NK-92 treated with Interleukin-12 subunit alpha and Interleukin-12 subunit beta, amount 100 ng/mL, for 24 hours (cell line): Measurements from ENCODE around the gene TMEM259.

Experiments used
- DNase-seq: peaks from one replicate; lab custom pipeline; 2025; lab: John Stamatoyannopoulos, UW

TMEM259 gene

DNA sequence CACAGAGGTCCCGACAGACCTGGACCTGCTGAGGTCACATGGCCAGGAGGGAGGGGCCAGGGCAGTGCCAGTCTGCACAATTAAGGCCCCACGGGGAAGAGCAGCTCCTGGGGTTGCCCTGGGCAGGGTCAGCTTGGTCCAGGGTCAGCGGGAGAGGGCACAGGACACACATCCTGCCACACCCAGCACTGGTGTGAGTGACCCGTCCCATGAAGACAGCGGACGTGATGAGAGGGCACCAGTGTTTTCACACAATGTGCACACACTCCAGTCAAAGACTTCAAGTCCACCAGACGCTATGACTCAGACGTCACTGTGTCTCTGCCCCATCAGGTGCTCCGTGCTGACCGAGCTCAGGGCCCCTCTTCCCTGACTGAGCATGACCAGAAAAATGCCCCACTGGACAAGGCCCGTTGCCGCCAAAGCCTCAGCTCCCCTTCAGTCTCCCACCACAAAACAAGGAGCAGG is 4.2 kb downstream of the TMEM259 start:
- no peak for DNase-seq

DNA sequence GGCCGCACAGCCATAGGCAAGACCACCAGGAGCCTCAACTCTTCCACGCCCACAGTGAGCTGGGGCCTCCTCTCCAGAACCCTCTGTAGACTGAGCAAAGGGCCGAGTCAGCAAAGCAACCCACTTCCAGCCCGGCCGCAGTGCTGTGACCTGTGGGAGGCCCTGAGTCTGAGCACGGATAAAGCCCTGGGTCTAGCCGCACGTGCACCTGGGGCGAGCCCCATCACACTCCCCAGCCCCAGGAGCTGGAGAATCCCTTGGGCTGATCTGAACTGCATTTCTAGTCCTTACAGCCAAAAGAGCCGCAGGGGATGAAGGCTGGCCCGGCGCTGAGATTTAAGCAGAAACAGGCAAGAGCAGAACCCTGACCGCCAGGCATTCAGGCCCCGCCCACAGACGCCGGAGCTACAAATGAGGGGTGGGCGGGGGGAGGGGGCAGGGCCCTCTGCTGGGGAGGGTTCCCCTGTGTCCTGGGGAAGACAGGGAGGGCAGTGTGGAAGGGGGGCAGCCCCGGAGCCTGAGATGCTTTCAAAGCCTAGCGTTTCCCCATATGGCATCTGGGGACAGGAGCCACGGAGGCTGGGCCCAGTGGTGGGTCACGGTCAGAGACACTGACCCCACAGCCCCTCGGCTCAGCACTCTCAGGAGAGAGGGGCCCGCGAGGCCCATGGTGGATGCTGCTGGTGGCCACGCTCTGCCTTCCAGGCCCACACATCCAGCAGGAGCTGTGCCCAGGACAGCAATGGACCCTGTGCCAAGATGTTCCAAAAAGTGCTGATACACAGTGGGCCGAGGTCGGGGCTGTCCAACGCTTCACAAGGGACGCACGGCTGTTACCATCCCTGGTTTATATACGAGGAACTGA is 4.9 kb downstream of the TMEM259 start:
- no peak for DNase-seq

DNA sequence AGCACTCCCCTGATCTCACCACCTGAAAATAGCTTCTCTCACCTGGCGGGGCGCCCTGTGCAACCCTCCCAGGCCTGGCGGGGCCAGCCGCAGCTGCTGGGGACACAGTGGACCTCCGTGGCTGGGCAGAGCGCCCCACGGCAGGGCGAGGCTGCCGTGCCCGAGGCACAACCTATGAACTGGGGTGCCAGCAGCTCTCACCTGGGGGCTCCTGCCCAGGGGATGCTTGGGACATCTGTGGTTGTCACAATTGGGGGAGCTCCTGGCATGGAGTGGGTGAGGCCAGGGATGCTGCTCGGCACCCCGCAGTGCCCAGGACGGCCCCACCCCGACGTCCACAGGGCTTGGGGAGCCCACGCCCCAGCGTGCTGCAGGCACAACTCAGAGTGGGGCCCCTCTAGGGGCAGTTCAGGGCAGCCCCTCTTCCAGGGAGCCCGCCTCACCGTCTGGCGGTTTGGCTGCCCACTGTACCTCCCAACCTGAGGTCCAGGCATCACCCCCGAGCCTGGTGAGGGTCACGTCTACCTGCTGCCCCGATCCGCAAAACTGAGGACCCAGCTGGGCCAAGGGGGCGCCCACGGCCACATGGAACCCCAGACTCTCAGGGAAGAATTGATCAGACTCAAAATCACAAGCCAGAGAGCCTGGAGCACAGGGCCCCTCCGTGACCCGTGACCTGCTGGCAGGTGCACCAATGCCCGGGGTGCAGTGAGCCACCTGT is 5.7 kb downstream of the TMEM259 start:
- no peak for DNase-seq

DNA sequence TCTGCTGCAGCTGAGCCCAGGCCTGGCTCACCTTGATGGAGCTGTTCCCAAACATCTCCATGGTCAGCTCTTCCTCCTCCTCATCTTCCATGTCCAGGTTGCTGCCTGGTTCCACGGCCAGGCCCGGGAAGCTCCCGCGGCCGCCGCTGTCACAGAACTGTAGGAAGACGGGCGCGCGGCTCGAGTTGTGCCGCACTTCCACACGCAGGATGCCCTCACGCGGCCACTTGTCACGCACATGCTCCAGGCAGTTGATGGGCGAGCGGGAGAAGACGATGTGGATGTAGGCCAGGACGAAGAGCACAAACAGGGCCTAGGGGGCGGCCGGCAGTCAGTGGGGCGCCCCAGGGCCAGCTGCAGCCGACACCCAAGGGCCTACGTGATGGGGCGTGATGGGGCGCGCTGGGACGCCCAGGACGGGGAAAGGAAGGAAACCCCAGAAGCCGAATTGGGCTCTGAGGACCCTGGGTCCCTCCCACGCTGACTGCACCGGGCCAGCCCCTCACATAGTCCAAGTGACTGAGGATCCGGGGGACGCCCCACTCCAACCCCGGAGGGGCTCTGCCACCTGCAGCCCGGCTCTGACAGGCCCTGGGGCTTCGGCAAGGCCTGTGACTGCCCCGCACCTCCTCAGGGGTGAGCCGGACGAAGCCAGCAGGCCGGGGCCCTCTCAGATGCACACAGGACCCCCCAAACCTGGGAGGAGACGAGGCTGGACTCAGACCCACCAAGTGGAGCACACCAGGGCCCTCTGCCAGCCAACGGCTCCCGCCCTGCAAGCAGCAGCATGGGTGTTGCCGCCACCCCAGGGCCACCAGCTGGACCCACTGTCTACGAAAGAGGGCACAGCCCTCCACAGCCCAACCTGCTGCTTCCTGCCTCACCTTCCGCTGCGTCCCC is 6.5 kb downstream of the TMEM259 start:
- DNase-seq, result no peak

DNA sequence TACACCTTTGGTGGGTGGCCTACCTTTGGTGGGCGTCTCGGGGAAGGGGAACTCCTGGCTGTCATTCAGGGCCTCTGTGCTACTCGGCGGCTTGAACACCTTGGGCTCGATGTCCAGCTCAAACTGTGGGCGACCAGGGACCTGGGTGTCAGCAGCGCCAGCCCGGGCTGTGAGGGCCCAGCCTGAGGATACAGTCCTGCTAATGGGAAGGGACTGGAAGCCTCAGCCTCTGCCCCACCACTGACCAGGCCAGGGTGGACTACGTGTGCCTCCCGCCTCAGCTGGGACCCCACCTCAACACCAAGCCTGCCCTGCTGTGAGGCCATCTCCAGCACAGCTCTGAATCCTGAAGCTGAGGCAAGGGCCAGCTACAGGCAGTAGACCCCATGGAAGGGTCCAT is 7.7 kb downstream of the TMEM259 start:
- no peak for DNase-seq

DNA sequence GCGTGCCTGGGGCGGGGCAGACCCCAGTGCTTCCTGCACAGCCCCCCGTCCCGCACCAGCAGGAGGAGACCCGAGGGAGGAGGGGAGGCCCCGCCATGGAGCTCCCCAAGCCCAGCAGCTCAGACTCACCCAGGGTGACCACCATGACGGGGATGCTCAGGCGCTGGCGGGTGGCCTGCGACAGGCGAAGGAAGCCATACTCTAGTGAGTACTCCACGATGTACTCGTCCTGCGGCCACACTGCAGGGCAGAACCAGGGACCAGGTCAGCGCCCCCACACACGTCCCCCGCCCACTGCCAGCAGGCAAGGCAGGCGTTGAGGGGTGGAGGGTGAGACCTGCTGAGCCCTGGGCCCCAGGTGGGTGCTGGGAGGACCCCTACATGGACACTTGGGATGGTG is 8.6 kb downstream of the TMEM259 start:
- DNase-seq, result no peak

DNA sequence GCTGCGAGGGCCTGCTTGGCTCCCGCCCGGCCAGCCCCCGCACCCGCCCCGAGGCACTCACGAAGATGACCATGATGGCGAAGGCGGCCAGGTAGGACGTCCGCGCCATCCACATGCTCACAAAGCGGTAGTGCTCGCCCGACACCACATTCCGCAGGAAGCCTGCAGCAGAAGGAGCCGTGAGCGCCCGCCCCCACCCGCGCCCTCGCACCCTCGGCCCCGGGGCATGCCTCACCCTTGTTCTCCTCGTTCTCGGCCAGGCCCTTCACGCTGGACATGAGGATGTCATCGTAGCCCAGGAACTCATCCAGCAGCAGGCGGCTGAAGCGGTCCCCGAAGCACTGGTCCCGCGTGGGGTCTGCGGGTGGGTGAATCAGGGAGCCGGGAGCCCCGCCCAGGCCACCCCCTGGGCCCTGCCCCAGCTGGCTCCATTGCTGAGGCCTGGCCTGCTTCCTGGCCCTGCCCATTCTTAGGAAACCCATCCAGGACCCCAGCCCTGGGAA is 9.0 kb downstream of the TMEM259 start:
- DNase-seq, result no peak

DNA sequence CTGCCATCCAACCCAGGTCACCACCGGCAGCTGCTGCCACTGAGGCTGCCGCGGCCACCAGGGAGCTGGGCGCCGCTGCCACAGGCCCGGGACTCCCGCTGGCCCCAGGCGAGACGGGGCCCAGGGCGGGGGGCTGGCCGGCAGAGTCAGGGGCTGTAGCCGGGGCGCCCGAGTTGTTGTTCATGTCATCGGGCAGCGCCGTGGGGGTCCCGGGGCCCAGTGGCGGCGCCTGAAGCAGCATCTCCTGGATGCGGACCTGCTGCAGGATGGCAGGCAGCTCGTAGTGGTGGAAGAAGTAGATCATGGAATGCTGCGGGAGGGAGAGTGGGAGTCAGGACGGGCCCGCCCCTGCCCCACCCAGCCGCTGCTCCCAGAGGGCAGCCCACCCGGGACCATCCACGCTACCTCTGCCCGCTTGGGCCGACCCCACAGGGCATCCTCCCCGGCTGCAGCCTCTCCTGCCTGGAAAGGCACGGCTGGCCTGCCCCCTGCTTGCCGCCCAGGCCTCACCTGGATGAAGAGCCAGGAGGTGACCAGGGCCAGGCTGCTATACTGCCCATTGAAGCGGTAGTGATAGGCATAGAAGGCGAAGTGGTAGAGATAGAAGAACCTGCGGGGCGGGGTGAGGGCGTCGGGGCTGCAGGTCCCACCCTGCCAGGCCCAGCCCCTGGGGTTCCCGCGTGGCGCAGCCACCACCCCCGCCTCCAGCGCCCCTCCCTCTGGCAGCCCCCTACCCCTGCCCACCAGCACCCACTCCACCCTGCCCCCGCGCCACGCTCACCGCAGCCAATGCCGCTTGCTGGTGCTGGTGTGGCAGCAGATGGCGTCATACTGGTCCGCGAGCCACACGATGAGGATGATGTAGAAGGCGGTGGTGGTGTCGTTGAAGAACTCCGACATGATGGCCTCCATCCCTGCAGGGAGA is 10.1 kb downstream of the TMEM259 start:
- no peak for DNase-seq

DNA sequence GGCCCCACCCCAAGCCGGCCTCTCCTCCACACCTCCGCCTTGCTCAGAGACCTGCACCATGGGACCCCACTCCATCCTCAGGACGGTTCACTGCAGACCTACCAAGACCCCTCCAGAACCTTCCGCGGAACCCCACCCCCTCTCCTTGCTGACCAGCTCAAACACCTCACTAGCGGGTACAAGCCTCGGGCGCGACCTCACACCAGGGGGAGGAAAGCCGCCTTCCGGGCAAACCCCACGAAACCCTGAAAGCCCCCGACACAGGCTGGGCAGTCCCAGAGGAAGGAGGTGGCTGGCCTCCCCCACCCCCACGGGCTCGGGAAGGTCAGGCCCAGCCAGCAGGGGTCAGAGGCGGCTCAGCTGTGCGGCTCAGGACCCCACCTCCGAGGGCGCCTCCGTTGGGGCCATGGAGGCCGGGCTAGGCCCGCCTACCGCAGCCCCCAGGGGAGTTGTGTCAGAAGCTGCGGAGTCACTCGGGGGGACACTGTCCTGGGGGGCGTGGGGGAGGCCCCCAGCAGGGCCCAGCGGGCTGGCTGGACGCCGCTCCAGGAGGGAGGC is 10.9 kb downstream of the TMEM259 start:
- no peak for DNase-seq

DNA sequence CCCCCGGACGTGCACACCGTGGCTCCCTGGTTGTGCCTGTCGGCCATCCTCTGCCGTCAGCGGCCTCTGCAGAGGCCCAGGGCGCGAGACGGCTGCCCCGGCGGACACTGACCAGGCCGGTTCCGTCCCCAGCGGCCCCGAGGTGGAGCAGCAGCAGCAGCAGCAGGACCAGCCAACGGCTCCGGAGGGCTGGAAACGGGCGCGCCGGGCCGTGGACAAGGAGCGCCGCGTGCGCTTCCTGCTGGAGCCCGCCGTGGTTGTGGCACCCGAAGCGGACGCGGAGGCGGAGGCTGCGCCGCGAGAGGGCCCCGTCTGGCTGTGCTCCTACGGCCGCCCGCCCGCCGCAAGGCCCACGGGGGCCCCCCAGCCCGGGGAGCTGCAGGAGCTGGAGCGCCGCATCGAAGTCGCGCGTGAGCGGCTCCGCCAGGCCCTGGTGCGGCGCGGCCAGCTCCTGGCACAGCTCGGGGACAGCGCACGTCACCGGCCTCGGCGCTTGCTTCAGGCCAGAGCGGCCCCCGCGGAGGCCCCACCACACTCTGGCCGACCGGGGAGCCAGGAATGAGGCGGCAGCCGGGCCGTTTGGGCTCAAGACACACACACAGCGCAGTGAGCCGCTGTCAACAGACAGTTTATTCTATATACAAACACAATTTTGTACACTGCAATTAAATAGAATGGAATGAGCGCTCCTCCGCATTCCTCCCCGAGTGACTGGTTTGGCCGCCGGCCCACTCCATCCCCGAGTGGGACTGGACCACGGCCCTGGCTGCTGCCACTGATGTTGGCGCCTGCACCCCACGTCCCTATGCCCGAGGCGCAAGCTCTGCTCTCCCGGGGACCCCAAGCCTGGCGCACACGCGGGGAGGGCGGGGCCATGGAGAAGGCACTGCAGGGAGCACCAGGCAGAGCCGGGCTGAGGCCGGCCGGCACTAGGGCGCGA is 11.6 kb downstream of the TMEM259 start:
- no peak for DNase-seq

DNA sequence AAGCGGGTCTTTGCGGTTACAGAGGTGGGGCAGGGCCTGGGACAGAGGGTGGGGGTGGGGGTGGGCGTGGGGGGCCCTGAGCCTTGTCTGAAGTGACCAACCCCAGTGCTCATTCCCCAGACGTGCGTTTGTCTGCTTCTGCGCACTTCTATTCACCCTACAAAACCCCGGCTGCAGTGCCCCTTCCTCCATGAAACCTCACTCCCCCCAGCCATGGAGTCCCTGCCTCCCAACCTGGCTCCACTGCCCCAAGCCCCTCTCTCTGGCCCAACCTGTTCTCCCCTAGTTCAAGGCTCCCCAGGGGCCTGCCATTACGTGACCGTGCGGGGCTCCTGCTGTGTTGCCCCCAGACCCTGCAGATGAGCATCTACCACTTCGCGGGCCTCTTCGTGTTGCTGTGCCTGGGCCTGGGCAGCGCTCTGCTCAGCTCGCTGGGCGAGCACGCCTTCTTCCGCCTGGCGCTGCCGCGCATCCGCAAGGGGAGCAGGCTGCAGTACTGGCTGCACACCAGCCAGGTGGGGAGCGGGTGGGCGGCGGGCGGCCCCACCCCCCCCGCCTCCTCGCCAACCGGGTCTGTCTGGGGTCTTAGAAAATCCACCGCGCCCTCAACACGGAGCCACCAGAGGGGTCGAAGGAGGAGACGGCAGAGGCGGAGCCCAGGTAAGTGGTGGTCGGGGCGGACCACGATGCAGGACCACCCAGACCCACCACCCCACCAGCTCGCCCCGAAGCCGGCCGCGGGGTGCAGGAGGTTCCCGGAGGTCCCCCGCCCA is 12.5 kb downstream of the TMEM259 start:
- no peak for DNase-seq

DNA sequence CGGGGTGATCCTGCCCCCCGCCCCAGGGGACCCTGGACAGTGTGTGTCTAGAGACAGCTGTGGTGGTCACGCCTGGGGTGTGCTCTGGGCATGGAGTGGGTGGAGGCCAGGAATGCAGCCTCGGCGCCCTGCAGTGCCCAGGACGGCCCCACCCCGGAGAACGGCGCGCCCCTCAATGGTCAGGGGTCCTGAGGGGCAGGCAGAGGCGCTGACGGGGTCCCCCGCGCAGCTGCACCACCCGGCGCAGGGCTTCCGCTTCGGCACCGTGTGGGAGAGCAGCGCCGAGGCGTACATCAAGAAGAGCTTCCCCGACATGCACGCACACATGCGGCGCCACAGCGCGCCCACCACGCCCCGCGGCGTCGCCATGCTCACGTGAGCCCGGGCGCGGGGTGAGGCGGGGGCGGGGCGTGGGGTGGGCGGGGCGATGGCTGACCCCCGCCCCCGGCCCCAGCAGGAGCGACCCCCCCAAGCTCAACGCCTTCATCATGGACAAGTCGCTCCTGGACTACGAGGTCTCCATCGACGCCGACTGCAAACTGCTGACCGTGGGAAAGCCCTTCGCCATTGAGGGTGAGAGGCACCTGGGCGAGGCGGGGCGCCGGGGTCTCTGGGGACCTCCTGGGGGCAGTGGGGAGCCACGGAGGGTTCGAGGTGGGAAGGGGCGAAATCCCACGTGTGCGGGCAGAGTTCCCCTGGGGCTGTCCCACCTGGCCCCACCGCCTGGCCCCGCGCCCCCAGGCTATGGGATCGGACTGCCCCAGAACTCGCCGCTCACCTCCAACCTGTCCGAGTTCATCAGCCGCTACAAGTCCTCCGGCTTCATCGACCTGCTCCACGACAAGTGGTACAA is 13.3 kb downstream of the TMEM259 start:
- no peak for DNase-seq

DNA sequence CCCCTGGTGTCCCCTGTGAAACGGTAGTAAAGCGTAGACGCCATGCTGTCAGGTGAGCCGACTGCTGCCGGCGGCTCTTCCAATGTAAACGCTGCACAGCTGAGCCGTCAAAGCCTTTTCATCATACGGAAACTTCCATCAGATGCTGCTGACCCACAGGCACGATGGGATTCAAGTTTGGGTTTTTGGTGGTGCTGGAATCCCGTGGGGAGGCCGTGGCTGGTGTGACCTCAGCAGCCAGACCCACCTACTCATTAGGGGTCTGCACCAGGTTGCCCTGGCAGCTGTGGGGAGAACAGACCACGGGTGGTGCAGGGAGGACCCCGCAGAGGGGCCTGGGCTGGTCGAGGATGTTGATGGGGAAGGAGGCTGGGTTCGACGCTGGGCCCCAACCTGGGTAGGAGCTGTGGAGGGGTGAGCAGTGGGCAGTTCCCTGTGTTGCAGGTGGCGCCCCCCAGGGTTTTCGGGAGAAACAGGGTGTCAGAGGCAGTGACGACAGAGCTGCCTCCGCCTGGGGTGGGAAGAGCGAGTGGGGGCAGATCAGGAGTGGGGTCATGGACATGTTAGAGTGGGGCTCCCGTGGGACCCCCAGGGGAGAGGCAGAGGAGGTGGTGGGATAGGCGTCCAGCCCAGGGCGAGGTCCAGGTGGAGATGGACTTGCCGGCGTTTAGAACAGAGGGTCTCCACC is 14.1 kb downstream of the TMEM259 start:
- DNase-seq, result no peak

DNA sequence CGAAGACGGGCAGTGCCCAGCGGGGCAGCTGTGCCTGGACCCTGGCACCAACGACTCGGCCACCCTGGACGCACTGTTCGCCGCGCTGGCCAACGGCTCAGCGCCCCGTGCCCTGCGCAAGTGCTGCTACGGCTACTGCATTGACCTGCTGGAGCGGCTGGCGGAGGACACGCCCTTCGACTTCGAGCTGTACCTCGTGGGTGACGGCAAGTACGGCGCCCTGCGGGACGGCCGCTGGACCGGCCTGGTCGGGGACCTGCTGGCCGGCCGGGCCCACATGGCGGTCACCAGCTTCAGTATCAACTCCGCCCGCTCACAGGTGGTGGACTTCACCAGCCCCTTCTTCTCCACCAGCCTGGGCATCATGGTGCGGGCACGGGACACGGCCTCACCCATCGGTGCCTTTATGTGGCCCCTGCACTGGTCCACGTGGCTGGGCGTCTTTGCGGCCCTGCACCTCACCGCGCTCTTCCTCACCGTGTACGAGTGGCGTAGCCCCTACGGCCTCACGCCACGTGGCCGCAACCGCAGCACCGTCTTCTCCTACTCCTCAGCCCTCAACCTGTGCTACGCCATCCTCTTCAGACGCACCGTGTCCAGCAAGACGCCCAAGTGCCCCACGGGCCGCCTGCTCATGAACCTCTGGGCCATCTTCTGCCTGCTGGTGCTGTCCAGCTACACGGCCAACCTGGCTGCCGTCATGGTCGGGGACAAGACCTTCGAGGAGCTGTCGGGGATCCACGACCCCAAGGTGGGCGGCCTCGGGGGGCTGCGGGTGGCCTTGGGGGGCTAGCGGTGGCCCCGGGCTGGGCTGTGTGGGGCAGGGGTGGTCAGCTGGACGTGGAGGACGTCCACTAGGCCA is 15.9 kb downstream of the TMEM259 start:
- no peak for DNase-seq

DNA sequence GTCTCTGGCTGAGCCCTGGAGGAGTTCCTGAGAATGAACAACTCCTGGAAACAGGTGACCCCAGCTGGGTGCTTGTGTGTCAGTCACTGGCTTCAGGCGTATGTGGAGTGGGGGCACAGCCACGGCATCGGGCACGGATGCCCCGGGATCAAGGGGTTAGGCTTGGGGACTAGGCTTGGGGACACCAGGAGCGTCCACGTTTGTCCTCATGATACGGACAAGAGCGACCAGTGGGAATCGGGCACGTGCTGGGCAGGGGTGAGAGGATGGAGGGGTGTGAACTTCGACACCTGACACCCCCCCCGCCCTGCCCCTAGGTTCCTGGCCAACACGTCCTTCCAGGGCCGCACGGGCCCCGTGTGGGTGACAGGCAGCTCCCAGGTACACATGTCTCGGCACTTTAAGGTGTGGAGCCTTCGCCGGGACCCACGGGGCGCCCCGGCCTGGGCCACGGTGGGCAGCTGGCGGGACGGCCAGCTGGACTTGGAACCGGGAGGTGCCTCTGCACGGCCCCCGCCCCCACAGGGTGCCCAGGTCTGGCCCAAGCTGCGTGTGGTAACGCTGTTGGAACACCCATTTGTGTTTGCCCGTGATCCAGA is 16.6 kb downstream of the TMEM259 start:
- DNase-seq, result no peak

DNA sequence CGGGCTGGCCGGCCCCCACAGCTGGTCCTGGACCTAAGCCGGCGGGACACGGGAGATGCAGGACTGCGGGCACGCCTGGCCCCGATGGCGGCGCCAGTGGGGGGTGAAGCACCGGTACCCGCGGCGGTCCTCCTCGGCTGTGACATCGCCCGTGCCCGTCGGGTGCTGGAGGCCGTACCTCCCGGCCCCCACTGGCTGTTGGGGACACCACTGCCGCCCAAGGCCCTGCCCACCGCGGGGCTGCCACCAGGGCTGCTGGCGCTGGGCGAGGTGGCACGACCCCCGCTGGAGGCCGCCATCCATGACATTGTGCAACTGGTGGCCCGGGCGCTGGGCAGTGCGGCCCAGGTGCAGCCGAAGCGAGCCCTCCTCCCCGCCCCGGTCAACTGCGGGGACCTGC is 17.6 kb downstream of the TMEM259 start:
- DNase-seq, result no peak
